ENCODE results near the gene KRTAP4-16. TPM values are rescaled to one million over a fixed set of nuclear protein-coding genes. Genes with fewer than 3 reads are reported as not detected.
"Not testable (repeated sequence)": the region's sequence is repeated elsewhere in the genome, so short reads cannot be mapped to it uniquely, and the experiment has no call there.

KRTAP4-16 gene
- total and polyA plus RNA-seq, 2 donors = not detected

GRCh38 chr17:41057547-41057946 is 44.5 kb downstream of the KRTAP4-16 start:
- Histone ChIP-seq H3K36me3 (ENCODE audit: insufficient read depth) (no peaks in the 10 kb centered on the region), H3K4me1 (ENCODE audit: insufficient read depth) (no peaks in the 10 kb centered on the region), H3K27ac (ENCODE audit: low read depth) (no peak overlapping the region), H3K4me3 (ENCODE audit: low read depth, low read length) (no peak overlapping the region)
- DNase-seq (ENCODE audit: extremely low spot score) = no peak
- WGBS = 96% methylated on average over 1 of the region's 1 CpG

- WGBS = 60% methylated on average over 1 of the region's 6 CpGs
- H3K4me3 ChIP-seq (ENCODE audit: low read depth, low read length); H3K27ac ChIP-seq (ENCODE audit: low read depth); DNase-seq (ENCODE audit: extremely low spot score); H3K4me1 ChIP-seq (ENCODE audit: insufficient read depth); H3K36me3 ChIP-seq (ENCODE audit: insufficient read depth): not testable (repeated sequence)
Measured at GRCh38 chr17:41055130-41055529, 46.9 kb downstream of the KRTAP4-16 start, which contains the start of gene KRTAP2-2. KRTAP2-2 (minus strand) TSS chr17:41055230; CDS start chr17:41055211, 19 bp downstream.

- DNase-seq (ENCODE audit: extremely low spot score); H3K4me3 ChIP-seq (ENCODE audit: low read depth, low read length); H3K4me1 ChIP-seq (ENCODE audit: insufficient read depth); H3K36me3 ChIP-seq (ENCODE audit: insufficient read depth); H3K27ac ChIP-seq (ENCODE audit: low read depth): not testable (repeated sequence)
- 81% methylated on average over 9 of the region's 9 CpGs for WGBS
Measured at GRCh38 chr17:41054556-41054955, 47.5 kb downstream of the KRTAP4-16 start.

- H3K4me3 ChIP-seq (ENCODE audit: low read depth, low read length) = no peak overlapping the region
- WGBS = 88% methylated on average over 4 of the region's 4 CpGs
- H3K4me1 ChIP-seq (ENCODE audit: insufficient read depth) = no peaks in the 10 kb centered on the region
- no peak for DNase-seq (ENCODE audit: extremely low spot score)
- no peak overlapping the region for H3K27ac ChIP-seq (ENCODE audit: low read depth)
- no peaks in the 10 kb centered on the region for H3K36me3 ChIP-seq (ENCODE audit: insufficient read depth)
Measured at GRCh38 chr17:41054025-41054424, 48.0 kb downstream of the KRTAP4-16 start.

GRCh38 chr17:41052566-41052965 is 49.4 kb downstream of the KRTAP4-16 start:
- no peak overlapping the region for H3K4me3 ChIP-seq (ENCODE audit: low read depth, low read length)
- no peaks in the 10 kb centered on the region for H3K4me1 ChIP-seq (ENCODE audit: insufficient read depth)
- no peak for DNase-seq (ENCODE audit: extremely low spot score)
- no peaks in the 10 kb centered on the region for H3K36me3 ChIP-seq (ENCODE audit: insufficient read depth)
- no peak overlapping the region for H3K27ac ChIP-seq (ENCODE audit: low read depth)

Other genes with a start within 250 kb of the KRTAP4-16 start
Only the 30 nearest of the 39 such genes appear.
- gene KRT39, start 135.3 kb downstream of the KRTAP4-16 start, total RNA-seq = not detected
- gene KRT39, start 135.3 kb downstream of the KRTAP4-16 start, polyA plus RNA-seq = not detected
- not detected for gene KRT40, start 117.9 kb downstream of the KRTAP4-16 start, total RNA-seq
- gene KRT40, start 117.9 kb downstream of the KRTAP4-16 start, polyA plus RNA-seq = not detected
- not detected for gene KRTAP3-3, start 108.0 kb downstream of the KRTAP4-16 start, total RNA-seq
- not detected for gene KRTAP3-3, start 108.0 kb downstream of the KRTAP4-16 start, polyA plus RNA-seq
- gene KRTAP3-2, start 102.3 kb downstream of the KRTAP4-16 start, total RNA-seq = not detected
- not detected for gene KRTAP3-2, start 102.3 kb downstream of the KRTAP4-16 start, polyA plus RNA-seq
- not detected for gene KRTAP3-1, start 93.1 kb downstream of the KRTAP4-16 start, total RNA-seq
- not detected for gene KRTAP3-1, start 93.1 kb downstream of the KRTAP4-16 start, polyA plus RNA-seq
- gene KRTAP1-5, start 75.0 kb downstream of the KRTAP4-16 start, total RNA-seq = not detected
- gene KRTAP1-5, start 75.0 kb downstream of the KRTAP4-16 start, polyA plus RNA-seq = 0.11 TPM
- gene KRTAP1-4, start 72.0 kb downstream of the KRTAP4-16 start, total RNA-seq = not detected
- not detected for gene KRTAP1-4, start 72.0 kb downstream of the KRTAP4-16 start, polyA plus RNA-seq
- not detected for gene KRTAP1-3, start 67.3 kb downstream of the KRTAP4-16 start, total RNA-seq
- not detected for gene KRTAP1-3, start 67.3 kb downstream of the KRTAP4-16 start, polyA plus RNA-seq
- not detected for gene KRTAP1-1, start 60.8 kb downstream of the KRTAP4-16 start, total RNA-seq
- not detected for gene KRTAP1-1, start 60.8 kb downstream of the KRTAP4-16 start, polyA plus RNA-seq
- gene KRTAP2-1, start 54.9 kb downstream of the KRTAP4-16 start, total RNA-seq = not detected
- gene KRTAP2-1, start 54.9 kb downstream of the KRTAP4-16 start, polyA plus RNA-seq = not detected
- not detected for gene KRTAP2-2, start 47.0 kb downstream of the KRTAP4-16 start, total RNA-seq
- not detected for gene KRTAP2-2, start 47.0 kb downstream of the KRTAP4-16 start, polyA plus RNA-seq
- not detected for gene KRTAP2-3, start 42.1 kb downstream of the KRTAP4-16 start, total RNA-seq
- not detected for gene KRTAP2-3, start 42.1 kb downstream of the KRTAP4-16 start, polyA plus RNA-seq
- not detected for gene KRTAP2-4, start 36.3 kb downstream of the KRTAP4-16 start, total RNA-seq
- gene KRTAP2-4, start 36.3 kb downstream of the KRTAP4-16 start, polyA plus RNA-seq = not detected
- gene KRTAP4-7, start 18.1 kb downstream of the KRTAP4-16 start, total RNA-seq = not detected
- gene KRTAP4-7, start 18.1 kb downstream of the KRTAP4-16 start, polyA plus RNA-seq = not detected
- gene KRTAP4-8, start 4.1 kb downstream of the KRTAP4-16 start, total RNA-seq = not detected
- gene KRTAP4-8, start 4.1 kb downstream of the KRTAP4-16 start, polyA plus RNA-seq = not detected
- not detected for gene KRTAP4-9, start 3.2 kb upstream of the KRTAP4-16 start, total RNA-seq
- not detected for gene KRTAP4-9, start 3.2 kb upstream of the KRTAP4-16 start, polyA plus RNA-seq
- gene KRTAP4-11, start 16.2 kb upstream of the KRTAP4-16 start, total RNA-seq = not detected
- gene KRTAP4-11, start 16.2 kb upstream of the KRTAP4-16 start, polyA plus RNA-seq = not detected
- gene KRTAP4-12, start 22.0 kb upstream of the KRTAP4-16 start, total RNA-seq = not detected
- not detected for gene KRTAP4-12, start 22.0 kb upstream of the KRTAP4-16 start, polyA plus RNA-seq
- gene KRTAP4-6, start 38.3 kb upstream of the KRTAP4-16 start, total RNA-seq = not detected
- gene KRTAP4-6, start 38.3 kb upstream of the KRTAP4-16 start, polyA plus RNA-seq = not detected
- not detected for gene KRTAP4-5, start 47.6 kb upstream of the KRTAP4-16 start, total RNA-seq
- not detected for gene KRTAP4-5, start 47.6 kb upstream of the KRTAP4-16 start, polyA plus RNA-seq
- not detected for gene KRTAP4-4, start 58.5 kb upstream of the KRTAP4-16 start, total RNA-seq
- gene KRTAP4-4, start 58.5 kb upstream of the KRTAP4-16 start, polyA plus RNA-seq = not detected
- not detected for gene KRTAP4-3, start 66.0 kb upstream of the KRTAP4-16 start, total RNA-seq
- gene KRTAP4-3, start 66.0 kb upstream of the KRTAP4-16 start, polyA plus RNA-seq = not detected
- not detected for gene KRTAP4-2, start 76.0 kb upstream of the KRTAP4-16 start, total RNA-seq
- not detected for gene KRTAP4-2, start 76.0 kb upstream of the KRTAP4-16 start, polyA plus RNA-seq
- not detected for gene KRTAP4-1, start 82.7 kb upstream of the KRTAP4-16 start, total RNA-seq
- not detected for gene KRTAP4-1, start 82.7 kb upstream of the KRTAP4-16 start, polyA plus RNA-seq
- not detected for gene KRTAP9-1, start 87.7 kb upstream of the KRTAP4-16 start, total RNA-seq
- gene KRTAP9-1, start 87.7 kb upstream of the KRTAP4-16 start, polyA plus RNA-seq = not detected
- gene KRTAP9-2, start 124.4 kb upstream of the KRTAP4-16 start, total RNA-seq = not detected
- not detected for gene KRTAP9-2, start 124.4 kb upstream of the KRTAP4-16 start, polyA plus RNA-seq
- not detected for gene KRTAP9-3, start 130.2 kb upstream of the KRTAP4-16 start, total RNA-seq
- gene KRTAP9-3, start 130.2 kb upstream of the KRTAP4-16 start, polyA plus RNA-seq = not detected
- not detected for gene KRTAP9-8, start 135.8 kb upstream of the KRTAP4-16 start, total RNA-seq
- gene KRTAP9-8, start 135.8 kb upstream of the KRTAP4-16 start, polyA plus RNA-seq = not detected
- gene KRTAP9-4, start 147.5 kb upstream of the KRTAP4-16 start, total RNA-seq = not detected
- not detected for gene KRTAP9-4, start 147.5 kb upstream of the KRTAP4-16 start, polyA plus RNA-seq
- not detected for gene KRTAP9-9, start 153.2 kb upstream of the KRTAP4-16 start, total RNA-seq
- gene KRTAP9-9, start 153.2 kb upstream of the KRTAP4-16 start, polyA plus RNA-seq = not detected